GM23248 (cell line): ENCODE data around the gene NTPCR. TPM values are rescaled to one million over a fixed set of nuclear protein-coding genes. Genes with fewer than 3 reads are reported as not detected.
A peak's percentile ranks its signal among the peaks of the same experiment; 100 is the strongest.

Source experiments
- DNase-seq: peaks from one replicate; pipeline ENCODE4 v3.0.0-alpha.2; 2015
- H2AFZ ChIP-seq: fragments of 200-600 bp; sonication (generic); 2 replicates; pipeline ENCODE4 v1.6.1; 2016; ENCODE audit warnings: antibody characterized with exemption
- H3F3A ChIP-seq: fragments of 200-600 bp; sonication (generic); 2 replicates; pipeline ENCODE4 v1.6.1; 2016; ENCODE audit warnings: mild to moderate bottlenecking, antibody characterized with exemption, mixed run types; ENCODE audit not compliant: insufficient read depth
- H3K27ac ChIP-seq: fragments of 200-600 bp; sonication (generic); 2 replicates; pipeline ENCODE4 v1.5.1; 2016; ENCODE audit warnings: mild to moderate bottlenecking
- H3K27me3 ChIP-seq: fragments of 200-600 bp; sonication (generic); replicated peaks from 2 replicates; pipeline ENCODE4 v1.6.1; 2016; ENCODE audit warnings: mild to moderate bottlenecking; ENCODE audit not compliant: insufficient read depth
- H3K36me3 ChIP-seq: fragments of 200-600 bp; sonication (generic); 2 replicates; pipeline ENCODE4 v1.6.1; 2016; ENCODE audit warnings: low read depth, mild to moderate bottlenecking
- H3K4me1 ChIP-seq: fragments of 200-600 bp; sonication (generic); 2 replicates; pipeline ENCODE4 v1.6.1; 2016; ENCODE audit warnings: mild to moderate bottlenecking; ENCODE audit not compliant: insufficient read depth
- H3K4me2 ChIP-seq: fragments of 200-600 bp; sonication (generic); one replicate; pipeline ENCODE4 v1.6.1; 2016; ENCODE audit warnings: mild to moderate bottlenecking; ENCODE audit not compliant: unreplicated experiment
- H3K4me3 ChIP-seq: fragments of 200-600 bp; sonication (generic); 2 replicates; pipeline ENCODE4 v1.5.1; 2016; ENCODE audit warnings: mild to moderate bottlenecking
- H3K79me2 ChIP-seq: fragments of 200-600 bp; sonication (generic); 2 replicates; pipeline ENCODE4 v1.6.1; 2016; ENCODE audit warnings: mild to moderate bottlenecking; ENCODE audit not compliant: insufficient read depth
- H3K9ac ChIP-seq: fragments of 200-600 bp; sonication (generic); 2 replicates; pipeline ENCODE4 v1.6.1; 2016; ENCODE audit warnings: mild to moderate bottlenecking
- H3K9me2 ChIP-seq: fragments of 200-600 bp; sonication (generic); 2 replicates; pipeline ENCODE4 v1.6.1; 2016; ENCODE audit warnings: mixed run types, mild to moderate bottlenecking, moderate library complexity; ENCODE audit not compliant: insufficient read depth
- H3K9me3 ChIP-seq: fragments of 200-600 bp; sonication (generic); one replicate; pipeline ENCODE4 v1.6.1; 2017; ENCODE audit warnings: low read depth
- H4K20me1 ChIP-seq: fragments of 200-600 bp; sonication (generic); 2 replicates; pipeline ENCODE4 v1.6.0; 2016; ENCODE audit not compliant: insufficient read depth
- EZH2 ChIP-seq: fragments of 200-600 bp; sonication (generic); IDR thresholded peaks from 2 replicates; pipeline ENCODE4 v1.6.1; 2018; ENCODE audit warnings: antibody characterized with exemption, mild to moderate bottlenecking; ENCODE audit not compliant: insufficient read depth, poor library complexity, severe bottlenecking
- EZH2phosphoT487 ChIP-seq: fragments of 200-600 bp; sonication (generic); IDR thresholded peaks from 2 replicates; pipeline ENCODE4 v1.6.1; 2018; ENCODE audit warnings: antibody characterized with exemption, moderate library complexity, mild to moderate bottlenecking, low read depth; ENCODE audit not compliant: insufficient read depth
- WGBS, 2 experiments: methylation state at CpG; one replicate each; pipeline ENCODE4 v1.1.6; 2015 to 2017; ENCODE audit warnings: low lambda C conversion rate in 2 of 2, low coverage in 1 of 2; ENCODE audit errors: missing lambda C conversion rate in 2 of 2; 5-methylcytosine and 5-hydroxymethylcytosine counted together
- in situ Hi-C: fragments of 300-500 bp; cut with MboI; formaldehyde crosslinking; loops from 2 replicates; pipeline ENCODE4 v1.15.0; 2020
- polyA plus RNA-seq: library from polyadenylated mRNA; unstranded; fragments of >200 nt; fragmentation: Nextera tagmentation; extraction: Ambion mirVana; gene quantifications from 2 replicates; pipeline ENCODE4 v1.2.1, GENCODE V29; 2016
- total RNA-seq: library from RNA; depleted of rRNA; stranded (reverse); fragments of >200 nt; shearing (Covaris generic); gene quantifications from 2 replicates; pipeline ENCODE4 v1.2.3, GENCODE V29; 2014

NTPCR gene
- total and polyA plus RNA-seq, 2 experiments from 2014 or later: 23.8 to 67.2 TPM

GRCh38 chr1:232988572-232989040 is 38.2 kb downstream of the NTPCR start:
- H2AFZ ChIP-seq: no peak overlapping the region
- H3K27me3 ChIP-seq: no peaks in the 10 kb centered on the region
- H3K9me3 ChIP-seq: no peaks in the 10 kb centered on the region
- no peak for TF ChIP-seq EZH2phosphoT487
- TF ChIP-seq EZH2: no peak
- H4K20me1 ChIP-seq: no peaks in the 10 kb centered on the region
- peak; percentile 65 for DNase-seq
- H3K4me2 ChIP-seq: no peak overlapping the region
- H3K4me1 ChIP-seq: 0 out of 2 replicates have a peak, but pooled peaks cover 8% of the 10 kb centered on the region
- H3K9me2 ChIP-seq: no peaks in the 10 kb centered on the region
- H3F3A ChIP-seq: no peaks in the 10 kb centered on the region
- H3K36me3 ChIP-seq: peaks cover 6% of the 10 kb centered on the region; the same call in 1 of the 2 replicates
- in situ Hi-C loops: no loop called here
- 53 to 57% methylated on average over 8 of the region's 8 CpGs for WGBS, 2 experiments
- no peak overlapping the region for H3K4me3 ChIP-seq
- no peak overlapping the region for H3K9ac ChIP-seq
- no peaks in the 10 kb centered on the region for H3K79me2 ChIP-seq
- no peak overlapping the region for H3K27ac ChIP-seq

- H3K79me2 ChIP-seq: no peaks in the 10 kb centered on the region
- H3K9me2 ChIP-seq: no peaks in the 10 kb centered on the region
- H3F3A ChIP-seq: no peaks in the 10 kb centered on the region
- in situ Hi-C loops: no loop called here
- no peak overlapping the region for H2AFZ ChIP-seq
- 92 to 93% methylated on average over 20 of the region's 20 CpGs for WGBS, 2 experiments
- DNase-seq: no peak
- H4K20me1 ChIP-seq: no peaks in the 10 kb centered on the region
- no peak overlapping the region for H3K4me3 ChIP-seq
- H3K9me3 ChIP-seq: no peaks in the 10 kb centered on the region
- no peak overlapping the region for H3K9ac ChIP-seq
- no peaks in the 10 kb centered on the region for H3K27me3 ChIP-seq
- no peak overlapping the region for H3K4me2 ChIP-seq
- TF ChIP-seq EZH2phosphoT487 (no peak), EZH2 (no peak)
- H3K27ac ChIP-seq: no peak overlapping the region
- H3K4me1 ChIP-seq: 0 out of 2 replicates have a peak, but pooled peaks cover 8% of the 10 kb centered on the region
- peaks cover 6% of the 10 kb centered on the region; the same call in 1 of the 2 replicates for H3K36me3 ChIP-seq
Observed at GRCh38 chr1:232990176-232991128, 40.0 kb downstream of the NTPCR start.

GRCh38 chr1:232991238-232991637 is 40.8 kb downstream of the NTPCR start:
- H2AFZ ChIP-seq: no peak overlapping the region
- 71 to 78% methylated on average over 4 to 7 of the region's 7 CpGs for WGBS, 2 experiments
- no peaks in the 10 kb centered on the region for H3K79me2 ChIP-seq
- DNase-seq: no peak
- peaks cover 6% of the 10 kb centered on the region; the same call in 1 of the 2 replicates for H3K36me3 ChIP-seq
- in situ Hi-C loops: no loop called here
- 0 out of 2 replicates have a peak, but pooled peaks cover 8% of the 10 kb centered on the region for H3K4me1 ChIP-seq
- no peaks in the 10 kb centered on the region for H3K27me3 ChIP-seq
- no peaks in the 10 kb centered on the region for H3K9me2 ChIP-seq
- H3K4me3 ChIP-seq: no peak overlapping the region
- no peak overlapping the region for H3K9ac ChIP-seq
- no peaks in the 10 kb centered on the region for H4K20me1 ChIP-seq
- H3K4me2 ChIP-seq: no peak overlapping the region
- H3K27ac ChIP-seq: no peak overlapping the region
- no peaks in the 10 kb centered on the region for H3F3A ChIP-seq
- H3K9me3 ChIP-seq: no peaks in the 10 kb centered on the region
- TF ChIP-seq EZH2phosphoT487 (no peak), EZH2 (no peak)

- in situ Hi-C loops: no loop called here
- Histone ChIP-seq H4K20me1 (no peaks in the 10 kb centered on the region), H3K4me2 (no peak overlapping the region), H3K27me3 (no peaks in the 10 kb centered on the region), H2AFZ (no peak overlapping the region), H3K36me3 (peaks cover 6% of the 10 kb centered on the region; the same call in 1 of the 2 replicates), H3K27ac (no peak overlapping the region), H3K9ac (no peak overlapping the region), H3K9me2 (no peaks in the 10 kb centered on the region), H3K9me3 (no peaks in the 10 kb centered on the region), H3K79me2 (no peaks in the 10 kb centered on the region), H3K4me1 (0 out of 2 replicates have a peak, but pooled peaks cover 8% of the 10 kb centered on the region), H3K4me3 (no peak overlapping the region), H3F3A (no peaks in the 10 kb centered on the region)
- DNase-seq: no peak
- 81 to 90% methylated on average over 3 of the region's 3 CpGs for WGBS, 2 experiments
- TF ChIP-seq EZH2 (no peak), EZH2phosphoT487 (no peak)
Observed at GRCh38 chr1:232992227-232992626, 41.8 kb downstream of the NTPCR start.
